Upper lobe of left lung (tissue), 6 donors: ENCODE measurements around the gene P2RX3. TPM values are rescaled to one million over a fixed set of nuclear protein-coding genes. Genes with fewer than 3 reads are reported as not detected.

Experiments used
- ATAC-seq, 2 donors: fragments of 200-7000 bp; cut with Tn5 transposase; one replicate each; pipeline ENCODE4 v1.9.1; 2022; ENCODE audit warnings: mild to moderate bottlenecking in 2 of 2, moderate library complexity in 2 of 2; ENCODE audit not compliant: low FRiP score in 2 of 2
- DNase-seq, 2 donors: peaks; one replicate each; pipeline ENCODE4 v3.0.0-alpha.2; 2019 to 2020
- H3K27ac ChIP-seq, 4 donors: fragments of 200-600 bp; sonication (generic); one replicate each; pipeline ENCODE4 v1.5.1; 2016 to 2019
- H3K27me3 ChIP-seq, 4 donors: fragments of 200-600 bp; sonication (generic); one replicate each; pipeline ENCODE4 v1.5.1; 2017 to 2019
- H3K36me3 ChIP-seq, 4 donors: fragments of 200-600 bp; sonication (generic); one replicate each; pipeline ENCODE4 v1.5.1; 2016 to 2019
- H3K4me1 ChIP-seq, 4 donors: fragments of 200-600 bp; sonication (generic); one replicate each; pipeline ENCODE4 v1.5.1; 2018 to 2019
- H3K4me3 ChIP-seq, 4 donors: fragments of 200-600 bp; sonication (generic); one replicate each; pipeline ENCODE4 v1.5.1; 2017 to 2019; ENCODE audit warnings: mild to moderate bottlenecking in 2 of 4, moderate library complexity in 1 of 4
- H3K9me3 ChIP-seq, 4 donors: fragments of 200-600 bp; sonication (generic); one replicate each; pipeline ENCODE4 v1.5.1; 2018 to 2019
- EP300 ChIP-seq, 4 donors: sonication (generic); formaldehyde crosslinking; IDR thresholded peaks; one replicate each; pipeline ENCODE4 v1.5.1; 2017; ENCODE audit warnings: antibody characterized with exemption in 4 of 4, control low read depth in 2 of 4
- POLR2A ChIP-seq, 4 donors: fragments of 450-650 bp; IDR thresholded peaks; one replicate each; pipeline ENCODE4 v1.5.1; 2016 to 2017; ENCODE audit warnings: antibody characterized with exemption in 4 of 4, mild to moderate bottlenecking in 2 of 4
- POLR2AphosphoS5 ChIP-seq, 2 donors: sonication (generic); formaldehyde crosslinking; IDR thresholded peaks; one replicate each; pipeline ENCODE4 v1.5.1; 2017; ENCODE audit warnings: antibody characterized with exemption in 2 of 2
- WGBS, 2 donors: methylation state at CpG; one replicate each; pipeline ENCODE4 v1.1.5; 2017 to 2018; 5-methylcytosine and 5-hydroxymethylcytosine counted together
- total RNA-seq, 6 donors: library from RNA; depleted of rRNA in 4 of 6; stranded (reverse); fragments of >200 nt in 4 of 6; gene quantifications; one replicate each; pipeline versions ENCODE4 v1.1.0 to v1.2.1, GENCODE V29; 2016 to 2021
- TF ChIP-seq, protein P1 (sequence below), 6 experiments: fragments of 450-650 bp in 4 of 6; fragments of 200-600 bp in 2 of 6; sonication (generic) in 2 of 6; IDR thresholded peaks; one replicate each; pipeline ENCODE4 v1.5.1; 2016 to 2019; ENCODE audit warnings: antibody characterized with exemption in 6 of 6
- donor health status: DM: no; HTN: no; CAD: no; lungs with moderate emphysema.
- donor health status: DM: no; HTN: yes; CAD: no; lungs with severe emphysema.

Gene P2RX3
- total RNA-seq, 6 donors from 2014 or later = not detected

GRCh38 chr11:57368845-57369232 is 30.7 kb downstream of the P2RX3 start:
- Histone ChIP-seq H3K4me1 (peaks cover 0 to 8% (median 2%) of the 10 kb centered on the region in 4 donors), H3K36me3 (no peaks in the 10 kb centered on the region), H3K9me3 (no peaks in the 10 kb centered on the region), H3K27me3 (no peaks in the 10 kb centered on the region), H3K4me3 (no peak overlapping the region), H3K27ac (no peak overlapping the region)
- ATAC-seq (no peak), DNase-seq (no peak)
- TF ChIP-seq POLR2AphosphoS5 (IDR thresholded peaks at IDR 0.05) (no peak), EP300 (IDR thresholded peaks at IDR 0.05) (no peak), POLR2A (IDR thresholded peaks at IDR 0.05) (no peak)
- TF ChIP-seq, protein P1, sequence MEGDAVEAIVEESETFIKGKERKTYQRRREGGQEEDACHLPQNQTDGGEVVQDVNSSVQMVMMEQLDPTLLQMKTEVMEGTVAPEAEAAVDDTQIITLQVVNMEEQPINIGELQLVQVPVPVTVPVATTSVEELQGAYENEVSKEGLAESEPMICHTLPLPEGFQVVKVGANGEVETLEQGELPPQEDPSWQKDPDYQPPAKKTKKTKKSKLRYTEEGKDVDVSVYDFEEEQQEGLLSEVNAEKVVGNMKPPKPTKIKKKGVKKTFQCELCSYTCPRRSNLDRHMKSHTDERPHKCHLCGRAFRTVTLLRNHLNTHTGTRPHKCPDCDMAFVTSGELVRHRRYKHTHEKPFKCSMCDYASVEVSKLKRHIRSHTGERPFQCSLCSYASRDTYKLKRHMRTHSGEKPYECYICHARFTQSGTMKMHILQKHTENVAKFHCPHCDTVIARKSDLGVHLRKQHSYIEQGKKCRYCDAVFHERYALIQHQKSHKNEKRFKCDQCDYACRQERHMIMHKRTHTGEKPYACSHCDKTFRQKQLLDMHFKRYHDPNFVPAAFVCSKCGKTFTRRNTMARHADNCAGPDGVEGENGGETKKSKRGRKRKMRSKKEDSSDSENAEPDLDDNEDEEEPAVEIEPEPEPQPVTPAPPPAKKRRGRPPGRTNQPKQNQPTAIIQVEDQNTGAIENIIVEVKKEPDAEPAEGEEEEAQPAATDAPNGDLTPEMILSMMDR (IDR thresholded peaks at IDR 0.05) = no peak
- 61 to 63% methylated on average over 5 of the region's 5 CpGs for WGBS, 2 donors

DNA sequence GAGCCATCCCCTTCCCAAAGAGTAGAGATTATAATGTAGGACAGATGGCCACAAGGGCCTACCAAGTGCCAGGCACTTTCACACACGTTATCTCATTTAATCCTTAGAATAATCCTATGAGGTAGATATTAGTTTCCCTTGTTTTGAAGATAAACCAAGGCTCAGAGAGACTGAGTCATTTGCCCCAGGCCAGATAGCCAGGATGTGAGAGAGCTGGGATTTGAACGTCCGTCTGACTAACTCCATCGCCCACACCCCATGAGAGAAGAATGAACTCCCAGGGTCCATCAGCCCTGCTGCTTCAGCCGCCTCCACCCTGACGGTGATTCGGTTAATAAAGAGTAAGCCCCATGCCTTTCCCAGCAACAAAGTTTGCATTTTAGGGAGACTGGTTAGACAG is 32.1 kb downstream of the P2RX3 start:
- Histone ChIP-seq H3K27ac (no peak overlapping the region), H3K36me3 (no peaks in the 10 kb centered on the region), H3K4me1 (peaks cover 0 to 8% (median 2%) of the 10 kb centered on the region in 4 donors), H3K9me3 (no peaks in the 10 kb centered on the region), H3K27me3 (no peaks in the 10 kb centered on the region), H3K4me3 (no peak overlapping the region)
- 94 to 96% methylated on average over 7 of the region's 7 CpGs for WGBS, 2 donors
- ATAC-seq (no peak), DNase-seq (no peak)
- TF ChIP-seq, protein P1 (IDR thresholded peaks at IDR 0.05) = no peak
- TF ChIP-seq POLR2A (IDR thresholded peaks at IDR 0.05) (no peak), POLR2AphosphoS5 (IDR thresholded peaks at IDR 0.05) (no peak), EP300 (IDR thresholded peaks at IDR 0.05) (no peak)

DNA sequence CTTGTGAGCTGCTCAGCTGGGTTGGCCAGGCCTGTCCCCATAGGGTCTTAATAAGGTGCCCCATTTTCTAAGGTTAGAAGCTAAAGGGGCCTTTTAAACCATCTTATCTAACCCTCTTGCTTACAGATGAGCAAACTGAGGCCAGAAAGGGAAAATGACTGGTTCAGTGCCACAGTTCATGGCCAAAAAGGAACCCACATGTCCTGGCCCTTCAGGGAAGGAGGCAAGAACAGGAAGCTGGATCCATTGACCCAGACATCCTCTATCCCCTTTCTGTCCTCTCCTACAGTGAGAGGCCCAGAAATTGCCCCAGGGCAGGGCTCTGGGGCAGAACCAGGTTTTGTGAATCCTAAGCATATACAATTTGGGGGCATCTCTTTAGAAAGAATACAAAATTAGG is 32.8 kb downstream of the P2RX3 start:
- Histone ChIP-seq H3K27ac (no peak overlapping the region), H3K4me3 (no peak overlapping the region), H3K36me3 (no peaks in the 10 kb centered on the region), H3K27me3 (no peaks in the 10 kb centered on the region), H3K9me3 (no peaks in the 10 kb centered on the region), H3K4me1 (peaks cover 0 to 8% (median 2%) of the 10 kb centered on the region in 4 donors)
- TF ChIP-seq EP300 (IDR thresholded peaks at IDR 0.05) (no peak), POLR2AphosphoS5 (IDR thresholded peaks at IDR 0.05) (no peak), POLR2A (IDR thresholded peaks at IDR 0.05) (no peak)
- TF ChIP-seq, protein P1 (IDR thresholded peaks at IDR 0.05) = no peak
- DNase-seq = no peak
- ATAC-seq = no peak

GRCh38 chr11:57373146-57373545 is 35.0 kb downstream of the P2RX3 start:
- TF ChIP-seq, protein P1 (IDR thresholded peaks at IDR 0.05) = no peak
- TF ChIP-seq POLR2AphosphoS5 (IDR thresholded peaks at IDR 0.05) = no peak
- no peak for TF ChIP-seq POLR2A (IDR thresholded peaks at IDR 0.05)
- no peak for TF ChIP-seq EP300 (IDR thresholded peaks at IDR 0.05)
- no peak for DNase-seq
- no peaks in the 10 kb centered on the region for H3K27me3 ChIP-seq
- 52 to 60% methylated on average over 3 of the region's 3 CpGs for WGBS, 2 donors
- no peak overlapping the region for H3K27ac ChIP-seq
- no peak for ATAC-seq
- no peaks in the 10 kb centered on the region for H3K9me3 ChIP-seq
- H3K4me3 ChIP-seq = no peak overlapping the region
- peaks cover 0 to 6% (median 2%) of the 10 kb centered on the region in 4 donors for H3K4me1 ChIP-seq
- H3K36me3 ChIP-seq = no peaks in the 10 kb centered on the region

DNA sequence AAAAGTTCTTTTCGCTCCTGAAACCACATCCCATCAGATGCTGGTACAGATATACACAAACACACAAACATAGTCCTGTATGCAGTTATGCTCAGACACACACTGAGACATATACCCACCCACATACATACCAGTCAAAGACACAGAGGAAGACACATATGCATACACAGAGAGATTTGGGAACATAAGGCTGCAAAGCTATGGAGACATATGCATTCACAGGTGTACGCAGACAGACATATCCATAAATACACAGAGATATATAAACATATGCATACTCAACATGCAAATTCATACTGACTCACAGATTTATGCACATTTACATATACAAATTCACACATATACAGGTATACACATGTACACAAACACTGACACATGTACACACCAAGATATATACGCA is 36.8 kb downstream of the P2RX3 start:
- WGBS, 2 donors = 95 to 98% methylated on average over 3 of the region's 3 CpGs
- no peaks in the 10 kb centered on the region for H3K9me3 ChIP-seq
- H3K4me1 ChIP-seq = no peaks in the 10 kb centered on the region
- H3K36me3 ChIP-seq = no peaks in the 10 kb centered on the region
- TF ChIP-seq POLR2A (IDR thresholded peaks at IDR 0.05) (no peak), EP300 (IDR thresholded peaks at IDR 0.05) (no peak), POLR2AphosphoS5 (IDR thresholded peaks at IDR 0.05) (no peak)
- TF ChIP-seq, protein P1 (IDR thresholded peaks at IDR 0.05) = no peak
- H3K4me3 ChIP-seq = no peak overlapping the region
- H3K27ac ChIP-seq = no peak overlapping the region
- DNase-seq (no peak), ATAC-seq (no peak)
- H3K27me3 ChIP-seq = no peaks in the 10 kb centered on the region
